IMR-90 (cell line): ENCODE data around the gene DTX3.

Source experiments
- BHLHE40 ChIP-seq: fragments of 150-350 bp; IDR thresholded peaks from 2 replicates; pipeline ENCODE4 v1.6.1; 2016; ENCODE audit warnings: mild to moderate bottlenecking, low read depth, low read length
- CEBPB ChIP-seq: IDR thresholded peaks from 2 replicates; pipeline ENCODE4 v1.6.1; 2012; ENCODE audit warnings: low read depth, low read length, improper control_type of control experiment
- CHD1 ChIP-seq: IDR thresholded peaks from 2 replicates; pipeline ENCODE4 v1.6.1; 2012; ENCODE audit warnings: low read depth, low read length, improper control_type of control experiment
- MAFK ChIP-seq: IDR thresholded peaks from 2 replicates; pipeline ENCODE4 v1.6.1; 2012; ENCODE audit warnings: low read depth, low read length, improper control_type of control experiment
- MXI1 ChIP-seq: IDR thresholded peaks from 2 replicates; pipeline ENCODE4 v1.6.1; 2012; ENCODE audit warnings: low read depth, mild to moderate bottlenecking, low read length, moderate library complexity, borderline replicate concordance
- POLR2A ChIP-seq: IDR thresholded peaks from 2 replicates; pipeline ENCODE4 v1.6.1; 2012; ENCODE audit warnings: mild to moderate bottlenecking, low read depth, low read length
- SMC3 ChIP-seq: fragments of 150-350 bp; IDR thresholded peaks from 2 replicates; pipeline ENCODE4 v1.6.1; 2016; ENCODE audit warnings: low read depth, mild to moderate bottlenecking, antibody characterized with exemption, low read length, moderate library complexity
- TF ChIP-seq, protein P1 (sequence below): conservative IDR thresholded peaks from 2 replicates; pipeline ENCODE4 v1.5.1; 2012; ENCODE audit warnings: mild to moderate bottlenecking, low read depth, low read length, improper control_type of control experiment
- TF ChIP-seq, protein P2 (sequence below): fragments of 150-350 bp; IDR thresholded peaks from 2 replicates; pipeline ENCODE4 v1.6.1; 2016; ENCODE audit warnings: low read depth, mild to moderate bottlenecking, low read length, moderate library complexity, borderline replicate concordance
- TF ChIP-seq, protein P3 (sequence below): fragments of 150-350 bp; IDR thresholded peaks from 2 replicates; pipeline ENCODE4 v1.6.1; 2017; ENCODE audit warnings: mild to moderate bottlenecking, antibody characterized with exemption, low read length, low read depth

DNA sequence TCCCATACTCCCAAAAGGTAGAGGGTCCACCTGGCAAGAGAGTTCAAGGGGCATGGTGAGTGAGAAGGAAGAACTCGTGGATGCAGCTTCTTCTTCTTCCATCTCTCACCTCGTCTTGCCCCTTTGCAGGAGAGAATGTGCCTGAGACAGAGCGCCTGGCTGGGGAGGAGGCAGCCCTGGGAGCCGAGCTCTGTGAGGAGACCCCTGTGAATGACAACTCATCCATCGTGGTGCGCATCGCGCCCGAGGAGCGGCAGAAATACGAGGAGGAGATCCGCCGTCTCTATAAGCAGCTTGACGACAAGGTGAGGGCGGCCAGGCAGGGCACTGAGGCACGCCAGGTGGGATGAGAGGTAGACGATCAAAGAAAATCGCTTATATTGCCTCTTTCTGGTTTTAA is 34.8 kb upstream of the DTX3 start:
- TF ChIP-seq, protein P1, sequence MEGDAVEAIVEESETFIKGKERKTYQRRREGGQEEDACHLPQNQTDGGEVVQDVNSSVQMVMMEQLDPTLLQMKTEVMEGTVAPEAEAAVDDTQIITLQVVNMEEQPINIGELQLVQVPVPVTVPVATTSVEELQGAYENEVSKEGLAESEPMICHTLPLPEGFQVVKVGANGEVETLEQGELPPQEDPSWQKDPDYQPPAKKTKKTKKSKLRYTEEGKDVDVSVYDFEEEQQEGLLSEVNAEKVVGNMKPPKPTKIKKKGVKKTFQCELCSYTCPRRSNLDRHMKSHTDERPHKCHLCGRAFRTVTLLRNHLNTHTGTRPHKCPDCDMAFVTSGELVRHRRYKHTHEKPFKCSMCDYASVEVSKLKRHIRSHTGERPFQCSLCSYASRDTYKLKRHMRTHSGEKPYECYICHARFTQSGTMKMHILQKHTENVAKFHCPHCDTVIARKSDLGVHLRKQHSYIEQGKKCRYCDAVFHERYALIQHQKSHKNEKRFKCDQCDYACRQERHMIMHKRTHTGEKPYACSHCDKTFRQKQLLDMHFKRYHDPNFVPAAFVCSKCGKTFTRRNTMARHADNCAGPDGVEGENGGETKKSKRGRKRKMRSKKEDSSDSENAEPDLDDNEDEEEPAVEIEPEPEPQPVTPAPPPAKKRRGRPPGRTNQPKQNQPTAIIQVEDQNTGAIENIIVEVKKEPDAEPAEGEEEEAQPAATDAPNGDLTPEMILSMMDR, result no peak
- TF ChIP-seq, protein P2, sequence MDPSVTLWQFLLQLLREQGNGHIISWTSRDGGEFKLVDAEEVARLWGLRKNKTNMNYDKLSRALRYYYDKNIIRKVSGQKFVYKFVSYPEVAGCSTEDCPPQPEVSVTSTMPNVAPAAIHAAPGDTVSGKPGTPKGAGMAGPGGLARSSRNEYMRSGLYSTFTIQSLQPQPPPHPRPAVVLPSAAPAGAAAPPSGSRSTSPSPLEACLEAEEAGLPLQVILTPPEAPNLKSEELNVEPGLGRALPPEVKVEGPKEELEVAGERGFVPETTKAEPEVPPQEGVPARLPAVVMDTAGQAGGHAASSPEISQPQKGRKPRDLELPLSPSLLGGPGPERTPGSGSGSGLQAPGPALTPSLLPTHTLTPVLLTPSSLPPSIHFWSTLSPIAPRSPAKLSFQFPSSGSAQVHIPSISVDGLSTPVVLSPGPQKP, result no peak
- no peak for TF ChIP-seq POLR2A
- no peak for TF ChIP-seq MAFK
- TF ChIP-seq BHLHE40, result no peak
- no peak for TF ChIP-seq MXI1
- TF ChIP-seq CEBPB, result no peak
- no peak for TF ChIP-seq SMC3
- no peak for TF ChIP-seq CHD1
- TF ChIP-seq, protein P3, sequence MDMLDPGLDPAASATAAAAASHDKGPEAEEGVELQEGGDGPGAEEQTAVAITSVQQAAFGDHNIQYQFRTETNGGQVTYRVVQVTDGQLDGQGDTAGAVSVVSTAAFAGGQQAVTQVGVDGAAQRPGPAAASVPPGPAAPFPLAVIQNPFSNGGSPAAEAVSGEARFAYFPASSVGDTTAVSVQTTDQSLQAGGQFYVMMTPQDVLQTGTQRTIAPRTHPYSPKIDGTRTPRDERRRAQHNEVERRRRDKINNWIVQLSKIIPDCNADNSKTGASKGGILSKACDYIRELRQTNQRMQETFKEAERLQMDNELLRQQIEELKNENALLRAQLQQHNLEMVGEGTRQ, result no peak
